HepG2 (cell line): ENCODE data around the gene HOXA9. TPM values are rescaled to one million over a fixed set of nuclear protein-coding genes. Genes with fewer than 3 reads are reported as not detected.
A peak's percentile ranks its signal among the peaks of the same experiment; 100 is the strongest.

Experiments used
- ATAC-seq: fragments of 200-7000 bp; cut with Tn5 transposase; 3 replicates; pipeline ENCODE4 v1.9.1; 2020; ENCODE audit warnings: mild to moderate bottlenecking, moderate library complexity
- BruUV-seq: library from RNA; stranded (reverse); fragments of 400-500 nt; replicated peaks from 2 replicates; lab custom pipeline; 2021; lab: Mats Ljungman, UMichigan
- CTCF ChIA-PET: fragments of 300-600 bp; formaldehyde crosslinking; extraction: SDS; loops from one replicate; lab custom pipeline; 2021; ENCODE audit warnings: low total read pairs, inconsistent platforms, low intra/inter-chr PET ratio; lab: Yijun Ruan, JAX
- POLR2A ChIA-PET: fragments of 350-600 bp; sonication (Branson Sonifier 250); formaldehyde crosslinking; loops from one replicate; lab custom pipeline; 2020; ENCODE audit warnings: antibody characterized with exemption, inconsistent platforms; lab: Yijun Ruan, JAX
- DNase-seq: peaks from one replicate; pipeline ENCODE4 v3.0.0-alpha.2; 2015; ENCODE audit warnings: low spot score
- FAIRE-seq: peaks from 3 replicates; lab custom pipeline; 2011; peaks lifted over from hg19 to GRCh38; lab: Jason Lieb, UNC
- H2AFZ ChIP-seq: one replicate; pipeline ENCODE4 v1.6.1; 2011; ENCODE audit warnings: low read length, inconsistent platforms
- H3K27ac ChIP-seq: fragments of 300-600 bp; 3 replicates; pipeline ENCODE4 v1.8.0; 2011; ENCODE audit warnings: mixed run types, mild to moderate bottlenecking, mixed read lengths, low read length, inconsistent platforms; ENCODE audit not compliant: insufficient read depth; ENCODE audit errors: extremely low read length
- H3K27me3 ChIP-seq, 2 experiments: fragments of 200-600 bp in 1 of 2; 2 replicates in 1 of 2; 3 replicates in 1 of 2; pipeline versions ENCODE4 v1.6.0 to v1.8.0; 2011; ENCODE audit warnings: low read length in 2 of 2, mild to moderate bottlenecking in 2 of 2, moderate library complexity in 2 of 2, inconsistent platforms in 1 of 2; ENCODE audit not compliant: insufficient read depth in 2 of 2, control insufficient read depth in 1 of 2
- H3K36me3 ChIP-seq, 2 experiments: fragments of 200-600 bp in 1 of 2; replicated peaks in 1 of 2; 2 replicates in 1 of 2; 3 replicates in 1 of 2; pipeline versions ENCODE4 v1.5.1 to v1.8.0; 2011; ENCODE audit warnings: low read length in 2 of 2, inconsistent platforms in 1 of 2; ENCODE audit not compliant: insufficient read depth in 2 of 2, control insufficient read depth in 1 of 2
- H3K4me1 ChIP-seq: 2 replicates; pipeline ENCODE4 v1.5.1; 2012; ENCODE audit warnings: low read length, inconsistent platforms; ENCODE audit not compliant: insufficient read depth
- H3K4me2 ChIP-seq: 2 replicates; pipeline ENCODE4 v1.6.0; 2011; ENCODE audit warnings: low read depth, low read length, inconsistent platforms
- H3K4me3 ChIP-seq, 3 experiments: fragments of 200-600 bp in 1 of 3; sonication (generic), shearing (Covaris generic) in 1 of 3; replicated peaks in 1 of 3; 2 replicates each; pipeline ENCODE4 v1.5.1; 2011 to 2016; ENCODE audit warnings: low read length in 3 of 3, inconsistent platforms in 2 of 3, low read depth in 2 of 3, mild to moderate bottlenecking in 2 of 3, control low read depth in 1 of 3, mixed read lengths in 1 of 3; ENCODE audit not compliant: insufficient read depth in 1 of 3
- H3K79me2 ChIP-seq: one replicate; pipeline ENCODE4 v1.6.1; 2011; ENCODE audit warnings: low read length, inconsistent platforms; ENCODE audit not compliant: insufficient read depth
- H3K9ac ChIP-seq: 2 replicates; pipeline ENCODE4 v1.6.0; 2011; ENCODE audit warnings: mild to moderate bottlenecking, low read depth, low read length, inconsistent platforms; ENCODE audit not compliant: insufficient read depth
- H3K9me3 ChIP-seq: 2 replicates; pipeline ENCODE4 v1.5.1; 2012; ENCODE audit warnings: mild to moderate bottlenecking, low read length
- H4K20me1 ChIP-seq: 2 replicates; pipeline ENCODE4 v1.6.0; 2011; ENCODE audit warnings: inconsistent platforms, mild to moderate bottlenecking, low read length, moderate library complexity; ENCODE audit not compliant: insufficient read depth
- AGO2 ChIP-seq: fragments of 200-400 bp; formaldehyde crosslinking; optimal IDR thresholded peaks from 2 replicates; pipeline ENCODE3; 2017; ENCODE audit warnings: mild to moderate bottlenecking, low read depth, low read length, moderate library complexity
- HINFP ChIP-seq: sonication (generic); formaldehyde crosslinking; IDR thresholded peaks from 2 replicates; pipeline ENCODE4 v1.4.0; 2020; ENCODE audit warnings: low read depth, mild to moderate bottlenecking, missing genetic modification reagents
- HMG20A ChIP-seq: IDR thresholded peaks from 2 replicates; pipeline ENCODE4 v1.6.1; 2016; ENCODE audit warnings: borderline replicate concordance
- HMGXB4 ChIP-seq, 2 experiments: sonication (generic) in 1 of 2; formaldehyde crosslinking in 1 of 2; IDR thresholded peaks; 2 replicates each; pipeline versions ENCODE4 v1.4.0 to v1.6.1; 2018 to 2020; ENCODE audit warnings: missing genetic modification reagents in 2 of 2, borderline replicate concordance in 1 of 2, low read depth in 1 of 2, mild to moderate bottlenecking in 1 of 2, missing biosample characterization in 1 of 2
- KDM2A ChIP-seq: sonication (generic); formaldehyde crosslinking; IDR thresholded peaks from 2 replicates; pipeline ENCODE4 v1.4.0; 2020; ENCODE audit warnings: low read depth, missing genetic modification reagents, borderline replicate concordance
- MAX ChIP-seq: IDR thresholded peaks from 2 replicates; pipeline ENCODE4 v1.6.1; 2012; ENCODE audit warnings: inconsistent platforms
- MYPOP ChIP-seq: sonication (generic); formaldehyde crosslinking; IDR thresholded peaks from 2 replicates; pipeline ENCODE4 v1.8.1; 2023; ENCODE audit warnings: mild to moderate bottlenecking, moderate library complexity, missing genetic modification reagents
- RAD51 ChIP-seq: fragments of 450-650 bp; IDR thresholded peaks from 2 replicates; pipeline ENCODE4 v1.6.1; 2016; ENCODE audit warnings: borderline replicate concordance
- SMAD1 ChIP-seq: sonication (generic); formaldehyde crosslinking; IDR thresholded peaks from 2 replicates; pipeline ENCODE4 v1.4.0; 2020; ENCODE audit warnings: missing genetic modification reagents, low read depth, mild to moderate bottlenecking, borderline replicate concordance
- ZBTB33 ChIP-seq: sonication (generic); formaldehyde crosslinking; IDR thresholded peaks from 2 replicates; pipeline ENCODE4 v1.4.0; 2020; ENCODE audit warnings: missing genetic modification reagents
- ZBTB38 ChIP-seq: sonication (generic); formaldehyde crosslinking; IDR thresholded peaks from 2 replicates; pipeline ENCODE4 v1.5.1; 2020; ENCODE audit warnings: mild to moderate bottlenecking, missing genetic modification reagents
- ZNF891 ChIP-seq: sonication (generic); formaldehyde crosslinking; IDR thresholded peaks from 2 replicates; pipeline ENCODE4 v1.5.0; 2020; ENCODE audit warnings: mild to moderate bottlenecking, missing genetic modification reagents
- WGBS: methylation state at CpG from one replicate; pipeline ENCODE4 v1.1.6; 2017; ENCODE audit warnings: low lambda C conversion rate; 5-methylcytosine and 5-hydroxymethylcytosine counted together
- in situ Hi-C: cut with HindIII; loops from 2 replicates; pipeline ENCODE4 v1.10.0; 2017; ENCODE audit warnings: low pct_unique_long_range_greater_than_20kb; ENCODE audit not compliant: extremely low pct_ligation_motif_present
- intact Hi-C: fragments of 100-400 bp; cut with micrococcal nuclease; formaldehyde crosslinking; loops from one replicate; pipeline ENCODE4 v1.10.0; 2022; ENCODE audit not compliant: unreplicated experiment
- polyA plus RNA-seq, 8 experiments: library from polyadenylated mRNA; depleted of rRNA in 3 of 8; stranded (reverse) in 7 of 8; unstranded in 1 of 8; fragments of >200 nt; fragmentation: Illumina TruSeq in 4 of 8; extraction: Trizol in 4 of 8; gene quantifications; 2 replicates each; pipeline versions ENCODE4 v1.2.1 to v1.2.3, GENCODE V29; 2011 to 2016; ENCODE audit warnings: low read depth in 4 of 8, missing spikeins in 1 of 8, mixed read lengths in 1 of 8; ENCODE audit not compliant: insufficient read depth in 1 of 8
- total RNA-seq, 5 experiments: library from RNA; depleted of rRNA; stranded (reverse); fragments of >200 nt; fragmentation: Illumina TruSeq; extraction: Trizol; gene quantifications; 2 replicates each; pipeline ENCODE4 v1.2.3, GENCODE V29; 2016; ENCODE audit warnings: low read depth in 1 of 5

Gene HOXA9
- total and polyA plus RNA-seq, 2 of the 13 experiments (the other 11 are each of a cell fraction or from before 2014, with no cell fraction given) = not detected

- no peak for TF ChIP-seq HINFP (CRISPR knock-in tag)
- TF ChIP-seq MYPOP = no peak
- TF ChIP-seq, all 625 proteins: peak for 0
Observed at GRCh38 chr7:27124096-27124901, 41.0 kb downstream of the HOXA9 start (continued).

GRCh38 chr7:27123477-27124053 is 41.8 kb downstream of the HOXA9 start:
- Histone ChIP-seq H3K4me3 (peak overlapping the region; percentile 82 to 95 (median 87)), H3K79me2 (peaks cover 46% of the 10 kb centered on the region), H3K9ac (peak overlapping the region; percentile 88), H2AFZ (no peak overlapping the region), H3K27ac (peak overlapping the region; percentile 96), H3K36me3 (peaks cover 0 to 8% of the 10 kb centered on the region in 2 experiments; a peak in 1 of 5 replicates), H3K27me3 (no peaks in the 10 kb centered on the region; a peak in 1 of 5 replicates), H4K20me1 (peaks cover 6% of the 10 kb centered on the region; the same call in 1 of the 2 replicates), H3K4me1 (peaks cover 81% of the 10 kb centered on the region), H3K9me3 (no peaks in the 10 kb centered on the region), H3K4me2 (peak overlapping the region; percentile 87)
- POLR2A ChIA-PET = interaction anchor here (1.9 to 5.8 kb wide), 6 partner anchors 9 to 434 kb away, joined by 6 to 118 read pairs (median 12); partner anchors contain the start of genes HOXA4 and SKAP2
- WGBS = 76% methylated on average over 26 of the region's 26 CpGs
- ATAC-seq (no peak), FAIRE-seq (no peak), DNase-seq (no peak)
- intact Hi-C loops = no loop called here
- CTCF ChIA-PET = no interaction called here
- no TSS peak for BruUV-seq
- in situ Hi-C loops = no loop called here
- no peak for TF ChIP-seq RAD51
- no peak for TF ChIP-seq HMGXB4 (CRISPR knock-in tag; IDR thresholded peaks at IDR 0.05; ENCODE audit: borderline replicate concordance in 1 of 2, low read depth in 1 of 2)
- TF ChIP-seq MAX = 0 out of 2 replicates have a peak, but pooled peaks have one; percentile 9
- 0 out of 2 replicates have a peak, but pooled peaks have one; percentile 24 for TF ChIP-seq ZNF891 (CRISPR knock-in tag)
- TF ChIP-seq KDM2A = peak; percentile 11; the same call in 1 of the 2 replicates
- peak; percentile 9 for TF ChIP-seq AGO2
- TF ChIP-seq HMG20A (CRISPR knock-in tag) = no peak
- peak; percentile 67; the same call in 1 of the 2 replicates for TF ChIP-seq ZBTB38 (CRISPR knock-in tag)
- TF ChIP-seq SMAD1 (CRISPR knock-in tag) = 0 out of 2 replicates have a peak, but pooled peaks have one; percentile 2
- peak; percentile 57; the same call in 1 of the 2 replicates for TF ChIP-seq ZBTB33
